IMR-90 (cell line): ENCODE results near the gene PLAAT4. TPM values are rescaled to one million over a fixed set of nuclear protein-coding genes. Genes with fewer than 3 reads are reported as not detected.

Experiments
- ATAC-seq: fragments of 200-7000 bp; cut with Tn5 transposase; 2 replicates; pipeline ENCODE4 v1.9.1; 2020; ENCODE audit warnings: low read depth, mild to moderate bottlenecking, moderate library complexity
- BruUV-seq: library from RNA; stranded (reverse); fragments of 400-500 nt; replicated peaks from 2 replicates; lab custom pipeline; 2021; lab: Mats Ljungman, UMichigan
- CTCF ChIA-PET: fragments of 300-600 bp; formaldehyde crosslinking; extraction: SDS; loops from one replicate; lab custom pipeline; 2021; ENCODE audit warnings: antibody characterized with exemption; lab: Yijun Ruan, JAX
- POLR2A ChIA-PET: fragments of 300-600 bp; sonication (Branson Sonifier 250); formaldehyde crosslinking; loops from one replicate; lab custom pipeline; 2022; ENCODE audit warnings: antibody characterized with exemption; ENCODE audit not compliant: unreplicated experiment; lab: Charles Lee
- DNase-seq: peaks from one replicate; pipeline ENCODE4 v3.0.0; 2013
- H2AFZ ChIP-seq: replicated peaks from 2 replicates; pipeline ENCODE3; 2013; ENCODE audit warnings: low read length, mild to moderate bottlenecking; ENCODE audit not compliant: poor library complexity
- H2AK5ac ChIP-seq: 2 replicates; pipeline ENCODE4 v1.6.1; 2013; ENCODE audit warnings: low read depth, low read length, inconsistent platforms
- H2AK9ac ChIP-seq: replicated peaks from 2 replicates; pipeline ENCODE3; 2013; ENCODE audit warnings: mild to moderate bottlenecking, low read depth, low read length, moderate library complexity; ENCODE audit not compliant: poor library complexity
- H2BK120ac ChIP-seq: 2 replicates; pipeline ENCODE4 v1.6.1; 2013; ENCODE audit warnings: low read depth, low read length, inconsistent platforms
- H2BK15ac ChIP-seq: 3 replicates; pipeline ENCODE4 v1.6.1; 2013; ENCODE audit warnings: low read depth, low read length, inconsistent platforms
- H2BK20ac ChIP-seq: 2 replicates; pipeline ENCODE4 v1.6.1; 2013; ENCODE audit warnings: low read depth, mild to moderate bottlenecking, inconsistent platforms, low read length, moderate library complexity
- H2BK5ac ChIP-seq: 2 replicates; pipeline ENCODE4 v1.6.1; 2013; ENCODE audit warnings: mild to moderate bottlenecking, low read depth, low read length, inconsistent platforms; ENCODE audit not compliant: poor library complexity, severe bottlenecking
- H3K14ac ChIP-seq: replicated peaks from 2 replicates; pipeline ENCODE4 v1.6.1; 2013; ENCODE audit warnings: low read depth, low read length, inconsistent platforms
- H3K18ac ChIP-seq: 2 replicates; pipeline ENCODE4 v1.6.1; 2013; ENCODE audit warnings: low read depth, low read length, control low read depth
- H3K23ac ChIP-seq: 2 replicates; pipeline ENCODE4 v1.6.1; 2013; ENCODE audit warnings: low read depth, low read length, inconsistent platforms
- H3K27ac ChIP-seq: 2 replicates; pipeline ENCODE4 v1.5.1; 2013; ENCODE audit warnings: mild to moderate bottlenecking, control low read depth, low read length; ENCODE audit not compliant: insufficient read depth
- H3K27me3 ChIP-seq: 2 replicates; pipeline ENCODE4 v1.6.1; 2013; ENCODE audit warnings: low read length; ENCODE audit not compliant: control insufficient read depth, insufficient read depth
- H3K36me3 ChIP-seq: 2 replicates; pipeline ENCODE4 v1.6.1; 2013; ENCODE audit warnings: low read length, mixed read lengths; ENCODE audit not compliant: control insufficient read depth, insufficient read depth
- H3K4ac ChIP-seq: 2 replicates; pipeline ENCODE4 v1.6.1; 2013; ENCODE audit warnings: low read depth, low read length, inconsistent platforms
- H3K4me1 ChIP-seq: 2 replicates; pipeline ENCODE4 v1.6.1; 2013; ENCODE audit warnings: low read length, mixed read lengths; ENCODE audit not compliant: control insufficient read depth, insufficient read depth
- H3K4me2 ChIP-seq: 2 replicates; pipeline ENCODE4 v1.6.1; 2013; ENCODE audit warnings: low read depth, mild to moderate bottlenecking, control low read depth, low read length, moderate library complexity
- H3K4me3 ChIP-seq: 2 replicates; pipeline ENCODE4 v1.5.1; 2013; ENCODE audit warnings: low read depth, mild to moderate bottlenecking, control low read depth, low read length, moderate library complexity; ENCODE audit not compliant: insufficient read depth
- H3K56ac ChIP-seq: 2 replicates; pipeline ENCODE4 v1.6.1; 2013; ENCODE audit warnings: low read length, inconsistent platforms; ENCODE audit not compliant: insufficient read depth; ENCODE audit errors: extremely low read depth
- H3K79me1 ChIP-seq, 2 experiments: 2 replicates each; pipeline ENCODE4 v1.6.1; 2013; ENCODE audit warnings: low read length in 2 of 2, inconsistent platforms in 1 of 2, low read depth in 1 of 2
- H3K9ac ChIP-seq: 2 replicates; pipeline ENCODE4 v1.6.1; 2013; ENCODE audit warnings: low read depth, low read length, control low read depth
- H3K9me1 ChIP-seq: 2 replicates; pipeline ENCODE4 v1.6.1; 2013; ENCODE audit warnings: low read length, inconsistent platforms; ENCODE audit not compliant: insufficient read depth
- H3K9me3 ChIP-seq: 2 replicates; pipeline ENCODE4 v1.6.1; 2013; ENCODE audit warnings: low read length; ENCODE audit not compliant: control insufficient read depth, insufficient read depth
- H4K20me1 ChIP-seq: 2 replicates; pipeline ENCODE4 v1.6.1; 2013; ENCODE audit warnings: low read length, inconsistent platforms; ENCODE audit not compliant: insufficient read depth
- H4K5ac ChIP-seq: 2 replicates; pipeline ENCODE4 v1.6.1; 2013; ENCODE audit warnings: mild to moderate bottlenecking, low read depth, low read length, control low read depth
- H4K8ac ChIP-seq, 2 experiments: 2 replicates each; pipeline ENCODE4 v1.6.1; 2013; ENCODE audit warnings: low read depth in 2 of 2, low read length in 2 of 2, control low read depth in 1 of 2, inconsistent platforms in 1 of 2
- H4K91ac ChIP-seq: 2 replicates; pipeline ENCODE4 v1.6.1; 2013; ENCODE audit warnings: low read depth, low read length, inconsistent platforms; ENCODE audit not compliant: insufficient read depth
- MAZ ChIP-seq: IDR thresholded peaks from 2 replicates; pipeline ENCODE4 v1.6.1; 2012; ENCODE audit warnings: low read depth, mild to moderate bottlenecking, low read length, improper control_type of control experiment, moderate library complexity, borderline replicate concordance
- RAD21 ChIP-seq: IDR thresholded peaks from 2 replicates; pipeline ENCODE4 v1.6.1; 2012; ENCODE audit warnings: low read length, improper control_type of control experiment
- RCOR1 ChIP-seq: IDR thresholded peaks from 2 replicates; pipeline ENCODE4 v1.6.1; 2012; ENCODE audit warnings: mild to moderate bottlenecking, low read length, improper control_type of control experiment; ENCODE audit not compliant: insufficient replicate concordance
- RFX5 ChIP-seq: IDR thresholded peaks from 2 replicates; pipeline ENCODE4 v1.8.0; 2012; ENCODE audit warnings: low read depth, mild to moderate bottlenecking, low read length, moderate library complexity
- USF2 ChIP-seq: fragments of 150-350 bp; IDR thresholded peaks from 2 replicates; pipeline ENCODE4 v1.6.1; 2017; ENCODE audit warnings: mild to moderate bottlenecking, antibody characterized with exemption, low read length, low read depth
- WGBS, 2 experiments: methylation state at CpG; one replicate each; pipeline versions ENCODE4 v1.1.5 to v1.1.7; 2013; ENCODE audit warnings: missing lambda C conversion rate in 2 of 2; ENCODE audit not compliant: insufficient read length in 1 of 2; ENCODE audit errors: extremely low coverage in 2 of 2; 5-methylcytosine and 5-hydroxymethylcytosine counted together
- dilution Hi-C: fragments of 300-500 bp; cut with HindIII; formaldehyde crosslinking; loops from one replicate; pipeline ENCODE4 v1.14.3; 2018; ENCODE audit warnings: low sequenced_read_pairs; ENCODE audit not compliant: unreplicated experiment
- in situ Hi-C: fragments of 300-500 bp; cut with MboI; formaldehyde crosslinking; loops from 3 replicates; pipeline ENCODE4 v1.14.3; 2019; ENCODE audit warnings: low sequenced_read_pairs, inconsistent platforms, mixed read lengths
- intact Hi-C: fragments of 100-400 bp; cut with micrococcal nuclease; formaldehyde crosslinking; loops from 2 replicates; pipeline ENCODE4 v1.10.0; 2022
- polyA plus RNA-seq, 3 experiments: library from polyadenylated mRNA; depleted of rRNA; stranded (reverse); fragments of >200 nt; gene quantifications; 2 replicates each; pipeline ENCODE4 v1.2.3, GENCODE V29; 2012; ENCODE audit warnings: low replicate concordance in 1 of 3
- total RNA-seq: library from RNA; depleted of rRNA; stranded (reverse); fragments of >200 nt; gene quantifications from 2 replicates; pipeline ENCODE4 v1.2.3, GENCODE V29; 2012

The PLAAT4 gene
- total and polyA plus RNA-seq, 2 of the 4 experiments (the other 2 are of a cell fraction): 0.17 to 0.18 TPM

DNA sequence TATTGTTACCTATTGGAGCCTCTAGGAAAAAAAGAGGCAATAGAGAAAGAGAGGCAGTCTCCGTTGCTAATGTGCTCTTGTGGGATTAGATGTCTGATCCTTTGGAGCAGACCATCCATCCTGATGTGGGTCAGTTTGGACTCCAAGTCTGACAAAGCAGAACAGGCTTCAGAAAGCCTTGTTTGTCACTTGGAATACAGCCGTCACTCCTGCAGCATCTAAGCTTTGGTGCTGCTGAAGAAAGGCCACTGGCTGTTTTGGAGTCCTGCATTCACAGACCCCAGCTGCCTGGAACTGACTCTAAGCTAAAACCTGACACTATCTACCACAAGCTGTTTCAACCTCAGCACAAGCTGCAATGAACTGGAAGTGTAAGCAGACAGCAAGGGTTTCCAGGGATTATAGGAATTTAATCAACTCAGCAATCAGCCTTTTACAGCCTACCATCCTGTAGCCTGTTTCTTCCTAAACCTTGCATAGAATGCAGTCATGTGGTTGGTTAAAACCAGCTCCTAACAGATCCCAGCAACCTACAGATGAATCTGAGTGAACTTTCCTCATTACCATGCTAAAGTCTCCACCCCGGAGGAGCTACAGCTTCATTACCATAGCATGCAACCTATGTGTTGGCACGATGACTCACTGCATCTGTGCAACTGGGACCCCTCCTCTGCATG, 3.7 kb upstream of the PLAAT4 start:
- Histone ChIP-seq H2AK5ac (no peak overlapping the region), H3K27ac (no peak overlapping the region), H3K36me3 (no peaks in the 10 kb centered on the region), H3K27me3 (peaks cover 5% of the 10 kb centered on the region), H2AK9ac (no peak overlapping the region), H4K5ac (no peak overlapping the region), H3K4ac (no peak overlapping the region), H2BK5ac (no peak overlapping the region), H3K9me3 (no peaks in the 10 kb centered on the region), H2BK15ac (no peak overlapping the region), H4K91ac (no peak overlapping the region), H4K20me1 (no peaks in the 10 kb centered on the region), H2BK20ac (no peak overlapping the region), H4K8ac (no peak overlapping the region), H3K23ac (no peak overlapping the region), H3K18ac (no peak overlapping the region), H3K14ac (no peak overlapping the region), H3K4me3 (no peak overlapping the region), H2BK120ac (no peak overlapping the region), H3K79me1 (no peaks in the 10 kb centered on the region), H2AFZ (no peak overlapping the region), H3K56ac (no peak overlapping the region), H3K4me1 (peaks cover 11% of the 10 kb centered on the region; the same call in 1 of the 2 replicates), H3K4me2 (no peak overlapping the region), H3K9me1 (no peaks in the 10 kb centered on the region), H3K9ac (no peak overlapping the region)
- no peak for TF ChIP-seq RFX5
- TF ChIP-seq RAD21: no peak
- no peak for TF ChIP-seq USF2
- TF ChIP-seq MAZ: no peak
- TF ChIP-seq RCOR1: no peak
- in situ Hi-C loops (no loop called here), intact Hi-C loops (no loop called here), dilution Hi-C loops (no loop called here)
- no peak for DNase-seq
- 59% methylated on average over 2 of the region's 4 CpGs; no CpG with 5 or more reads in 1 of the 2 experiments for WGBS, 2 experiments
- ChIA-PET CTCF (no interaction called here), POLR2A (no interaction called here)
- no TSS peak for BruUV-seq
- ATAC-seq: no peak
